IPS-11a (cell line): ENCODE measurements around the gene OR14I1.
"Not testable (repeated sequence)": the region's sequence is repeated elsewhere in the genome, so short reads cannot be mapped to it uniquely, and the experiment has no call there.

Experiments
- H3K4me3 ChIP-seq: one replicate; pipeline ENCODE4 v1.5.1; 2013; ENCODE audit warnings: low read depth, low read length, control low read depth

OR14I1 gene

GRCh38 chr1:248688527-248689298, 13.9 kb downstream of the OR14I1 start:
- H3K4me3 ChIP-seq: no peak overlapping the region

- H3K4me3 ChIP-seq: no peak overlapping the region
Measured at GRCh38 chr1:248686815-248687214, 15.8 kb downstream of the OR14I1 start.

- H3K4me3 ChIP-seq: no peak overlapping the region
Measured at GRCh38 chr1:248681651-248682050, 20.9 kb downstream of the OR14I1 start.

- no peak overlapping the region for H3K4me3 ChIP-seq
Measured at GRCh38 chr1:248670003-248670402, 32.6 kb downstream of the OR14I1 start.

GRCh38 chr1:248663453-248664328, 38.9 kb downstream of the OR14I1 start:
- not testable (repeated sequence) for H3K4me3 ChIP-seq

- H3K4me3 ChIP-seq: not testable (repeated sequence)
Measured at GRCh38 chr1:248656797-248657196, 45.8 kb downstream of the OR14I1 start.

GRCh38 chr1:248655354-248655753, 47.2 kb downstream of the OR14I1 start, which contains the start of gene OR2T27:
OR2T27 (minus strand) TSS chr1:248655528; CDS start chr1:248650884, 4,644 bp downstream.
- not testable (repeated sequence) for H3K4me3 ChIP-seq
